Measurements from ENCODE around the gene DAPK3. TPM values are rescaled to one million over a fixed set of nuclear protein-coding genes. Genes with fewer than 3 reads are reported as not detected.
"Not testable (repeated sequence)": the region's sequence is repeated elsewhere in the genome, so short reads cannot be mapped to it uniquely, and the experiment has no call there.

DAPK3 gene
- total RNA-seq (2014; rRNA removed; shearing (Covaris generic)) = 76.7 and 148 TPM in 2 replicates

- peak; percentile 98 for DNase-seq (ENCODE audit: low read depth)
Measured at GRCh38 chr19:3970808-3971598, at the start of gene DAPK3. Gene DAPK3, minus strand, starts transcription at chr19:3971099. Its CDS starts 1,364 bp downstream, at chr19:3969735.

GRCh38 chr19:4019578-4019977 lies 48.7 kb upstream of the DAPK3 start:
- no peak for DNase-seq (ENCODE audit: low read depth)

GRCh38 chr19:4018775-4019504 lies 48.0 kb upstream of the DAPK3 start:
- no peak for DNase-seq (ENCODE audit: low read depth)

GRCh38 chr19:4018140-4018613 lies 47.3 kb upstream of the DAPK3 start:
- no peak for DNase-seq (ENCODE audit: low read depth)

GRCh38 chr19:4016903-4017638 lies 46.2 kb upstream of the DAPK3 start:
- no peak for DNase-seq (ENCODE audit: low read depth)

- DNase-seq (ENCODE audit: low read depth) = no peak
Measured at GRCh38 chr19:4016486-4016885, 45.6 kb upstream of the DAPK3 start.

GRCh38 chr19:4015705-4016402 lies 45.0 kb upstream of the DAPK3 start:
- no peak for DNase-seq (ENCODE audit: low read depth)

- DNase-seq (ENCODE audit: low read depth) = no peak
Measured at GRCh38 chr19:4014541-4015491, 43.9 kb upstream of the DAPK3 start.

GRCh38 chr19:4013886-4014540 lies 43.1 kb upstream of the DAPK3 start:
- no peak for DNase-seq (ENCODE audit: low read depth)

- no peak for DNase-seq (ENCODE audit: low read depth)
Measured at GRCh38 chr19:4012975-4013634, 42.2 kb upstream of the DAPK3 start.

GRCh38 chr19:4012092-4012974 lies 41.4 kb upstream of the DAPK3 start:
- DNase-seq (ENCODE audit: low read depth) = no peak

- DNase-seq (ENCODE audit: low read depth) = not testable (repeated sequence)
Measured at GRCh38 chr19:4011430-4011829, 40.5 kb upstream of the DAPK3 start.

- DNase-seq (ENCODE audit: low read depth) = no peak
Measured at GRCh38 chr19:4010808-4011110, 39.9 kb upstream of the DAPK3 start.

- no peak for DNase-seq (ENCODE audit: low read depth)
Measured at GRCh38 chr19:4009990-4010807, 39.3 kb upstream of the DAPK3 start.

- peak; percentile 17 for DNase-seq (ENCODE audit: low read depth)
Measured at GRCh38 chr19:4007836-4008539, 37.1 kb upstream of the DAPK3 start.

GRCh38 chr19:4007021-4007835 lies 36.3 kb upstream of the DAPK3 start, which contains the start of gene PIAS4:
Gene PIAS4, plus strand, starts transcription at chr19:4007736. Its CDS starts 25 bp downstream, at chr19:4007761.
- DNase-seq (ENCODE audit: low read depth) = peak; percentile 92
